Activated CD8-positive, alpha-beta memory T cell treated with anti-CD3 and anti-CD28 coated beads, Interleukin-2, amount 50 U/mL, for 24 hours (primary cell): ENCODE results near the gene TMEM139.
"Not testable (repeated sequence)": the region's sequence is repeated elsewhere in the genome, so short reads cannot be mapped to it uniquely, and the experiment has no call there.

ENCODE experiments used
- DNase-seq: peaks from one replicate; pipeline ENCODE4 v3.0.0-alpha.2; 2020; ENCODE audit errors: extremely low read depth

The TMEM139 gene

GRCh38 chr7:143288836-143289235 is 4.1 kb downstream of the TMEM139 start:
- no peak for DNase-seq

GRCh38 chr7:143289421-143289820 is 4.7 kb downstream of the TMEM139 start:
- DNase-seq: no peak

- DNase-seq: not testable (repeated sequence)
Observed at GRCh38 chr7:143289888-143290287, 5.1 kb downstream of the TMEM139 start.

GRCh38 chr7:143290293-143290692 is 5.5 kb downstream of the TMEM139 start:
- DNase-seq: no peak

GRCh38 chr7:143292876-143293275 is 8.1 kb downstream of the TMEM139 start:
- no peak for DNase-seq

GRCh38 chr7:143295870-143296269 is 11.1 kb downstream of the TMEM139 start:
- DNase-seq: no peak

- DNase-seq: no peak
Observed at GRCh38 chr7:143296686-143297085, 11.9 kb downstream of the TMEM139 start.

- no peak for DNase-seq
Observed at GRCh38 chr7:143299346-143299745, 14.6 kb downstream of the TMEM139 start.

GRCh38 chr7:143299840-143300239 is 15.1 kb downstream of the TMEM139 start:
- no peak for DNase-seq

GRCh38 chr7:143300959-143301935 is 16.5 kb downstream of the TMEM139 start:
- DNase-seq: no peak

GRCh38 chr7:143303733-143304132 is 19.0 kb downstream of the TMEM139 start:
- no peak for DNase-seq

- no peak for DNase-seq
Observed at GRCh38 chr7:143304938-143305337, 20.2 kb downstream of the TMEM139 start.

- DNase-seq: peak; percentile 28
Observed at GRCh38 chr7:143305423-143306070, 20.8 kb downstream of the TMEM139 start.

- DNase-seq: no peak
Observed at GRCh38 chr7:143308632-143309031, 23.9 kb downstream of the TMEM139 start.

GRCh38 chr7:143314127-143314526 is 29.4 kb downstream of the TMEM139 start:
- DNase-seq: no peak

GRCh38 chr7:143315776-143316175 is 31.0 kb downstream of the TMEM139 start, which contains the start of gene CLCN1:
Gene CLCN1, plus strand, starts transcription at chr7:143316111. Its CDS starts 102 bp downstream, at chr7:143316213.
- no peak for DNase-seq

GRCh38 chr7:143316492-143316891 is 31.7 kb downstream of the TMEM139 start:
- no peak for DNase-seq

- DNase-seq: no peak
Observed at GRCh38 chr7:143318661-143319060, 33.9 kb downstream of the TMEM139 start.

GRCh38 chr7:143320620-143321019 is 35.9 kb downstream of the TMEM139 start:
- DNase-seq: no peak

GRCh38 chr7:143321242-143321641 is 36.5 kb downstream of the TMEM139 start:
- no peak for DNase-seq

- DNase-seq: no peak
Observed at GRCh38 chr7:143321734-143322133, 37.0 kb downstream of the TMEM139 start.

- DNase-seq: no peak
Observed at GRCh38 chr7:143322760-143323633, 38.2 kb downstream of the TMEM139 start.
